Left colon (tissue), 2 donors: ENCODE data around the gene CNDP2. TPM values are rescaled to one million over a fixed set of nuclear protein-coding genes. Genes with fewer than 3 reads are reported as not detected.
"Not testable (repeated sequence)": the region's sequence is repeated elsewhere in the genome, so short reads cannot be mapped to it uniquely, and the experiment has no call there.

Source experiments
- ATAC-seq: fragments of 200-7000 bp; cut with Tn5 transposase; one replicate; pipeline ENCODE4 v1.9.1; 2020; ENCODE audit warnings: mild to moderate bottlenecking, moderate library complexity
- DNase-seq, 2 donors: peaks; one replicate each; pipeline ENCODE4 v3.0.0-alpha.2; 2020
- intact Hi-C, 2 donors: fragments of 100-400 bp; cut with DNase I in 1 of 2; cut with micrococcal nuclease in 1 of 2; formaldehyde crosslinking; loops; one replicate each; pipeline versions ENCODE4 v1.11.2 to v1.14.0; 2022; cut with DNase I, micrococcal nuclease
- total RNA-seq, 2 donors: library from RNA; stranded (reverse); fragmentation: NEBNext Ultra II Directional; extraction: Animal tissue kit (Norgen Biotek cat#: 25700); gene quantifications; one replicate each; pipeline ENCODE4 v1.2.1, GENCODE V29; 2021
- donor health status: DM: no; HTN: no; CAD: no.
- donor health status: DM: yes; HTN: yes; CAD: no.

The CNDP2 gene
- total RNA-seq, 2 donors from 2014 or later, result 195 to 222 TPM

DNA sequence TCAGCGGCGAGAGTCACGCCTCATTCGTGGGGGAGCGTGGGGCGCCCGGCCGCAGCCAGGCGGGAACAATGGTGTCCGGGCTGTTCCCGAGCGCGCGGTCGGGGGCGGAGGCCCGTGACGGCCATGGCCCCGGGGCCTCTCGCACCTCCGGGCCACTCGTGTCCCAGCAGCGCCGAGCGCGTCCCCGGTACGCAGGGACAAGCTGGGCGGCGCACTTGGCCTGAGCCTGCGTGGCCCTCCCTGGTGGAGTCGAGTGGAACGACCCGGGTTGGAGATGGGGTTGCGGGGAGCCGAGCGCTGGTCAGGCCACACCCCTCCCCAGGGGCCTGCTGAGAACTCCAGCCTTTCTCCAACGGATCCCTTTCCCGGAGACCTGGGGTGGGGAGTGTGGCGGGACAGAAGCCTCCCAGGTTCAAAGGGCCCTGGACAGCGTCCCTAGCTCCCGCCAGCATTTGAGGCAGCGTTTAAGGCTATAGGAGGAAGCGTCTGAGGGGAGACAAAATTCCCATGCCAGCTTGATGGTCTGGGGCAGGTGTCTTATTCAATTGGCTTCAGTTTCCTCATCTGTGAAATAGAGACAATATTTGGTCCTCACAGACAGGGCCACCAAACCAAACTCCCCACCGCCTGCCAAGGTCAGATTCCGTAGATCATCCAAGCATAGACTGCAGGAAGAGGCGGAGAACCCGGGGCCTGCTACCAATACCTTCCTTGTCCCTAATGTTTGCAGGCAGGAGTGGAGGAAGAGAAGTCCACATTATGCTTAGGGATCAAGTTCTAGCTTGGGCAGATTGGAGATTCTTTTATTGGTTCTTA lies 553 bp downstream of the CNDP2 start:
- DNase-seq, result peak; percentile 68 to 77
- intact Hi-C loops, result no loop called here
- ATAC-seq, result peak; percentile 55

DNA sequence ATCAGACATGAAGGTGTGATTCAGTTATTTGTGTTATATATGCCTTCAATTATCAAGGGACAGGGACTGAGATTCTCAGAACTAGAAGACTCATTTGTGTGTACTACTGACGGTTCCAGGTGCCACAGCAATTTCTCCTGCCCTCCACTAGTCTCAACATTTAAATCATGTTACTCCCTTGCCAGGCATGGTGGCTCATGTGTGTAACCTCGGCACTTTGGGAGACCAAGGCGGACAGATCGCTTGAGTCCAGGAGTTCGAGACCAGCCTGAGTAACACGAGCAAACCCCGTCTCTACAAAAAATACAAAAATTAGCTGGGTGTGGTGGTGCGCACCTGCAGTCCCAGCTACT lies 1.1 kb downstream of the CNDP2 start:
- DNase-seq, result peak in 1 of 2 donors; percentile 24
- intact Hi-C loops, result no loop called here
- no peak for ATAC-seq

DNA sequence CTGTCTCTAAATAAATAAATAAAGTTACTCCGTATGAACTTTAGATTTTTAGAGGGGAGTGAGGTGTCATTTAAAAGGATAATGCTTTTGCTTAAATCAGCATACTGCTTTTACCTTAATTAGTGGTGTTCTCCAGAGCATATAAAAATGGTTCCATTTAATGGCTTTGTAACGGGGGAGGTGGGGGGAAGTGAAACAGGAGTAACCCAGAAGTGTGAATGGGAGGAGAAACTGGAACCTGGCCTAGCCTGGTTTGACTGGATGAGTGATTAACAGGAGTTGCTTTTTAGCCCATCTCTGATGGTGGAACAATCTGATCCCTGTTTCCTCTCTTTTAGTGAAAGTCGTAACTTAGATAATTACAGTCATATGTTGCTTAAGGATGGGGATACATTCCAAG lies 1.6 kb downstream of the CNDP2 start:
- DNase-seq (peak in 1 of 2 donors; percentile 12), ATAC-seq (no peak)
- intact Hi-C loops, result no loop called here

DNA sequence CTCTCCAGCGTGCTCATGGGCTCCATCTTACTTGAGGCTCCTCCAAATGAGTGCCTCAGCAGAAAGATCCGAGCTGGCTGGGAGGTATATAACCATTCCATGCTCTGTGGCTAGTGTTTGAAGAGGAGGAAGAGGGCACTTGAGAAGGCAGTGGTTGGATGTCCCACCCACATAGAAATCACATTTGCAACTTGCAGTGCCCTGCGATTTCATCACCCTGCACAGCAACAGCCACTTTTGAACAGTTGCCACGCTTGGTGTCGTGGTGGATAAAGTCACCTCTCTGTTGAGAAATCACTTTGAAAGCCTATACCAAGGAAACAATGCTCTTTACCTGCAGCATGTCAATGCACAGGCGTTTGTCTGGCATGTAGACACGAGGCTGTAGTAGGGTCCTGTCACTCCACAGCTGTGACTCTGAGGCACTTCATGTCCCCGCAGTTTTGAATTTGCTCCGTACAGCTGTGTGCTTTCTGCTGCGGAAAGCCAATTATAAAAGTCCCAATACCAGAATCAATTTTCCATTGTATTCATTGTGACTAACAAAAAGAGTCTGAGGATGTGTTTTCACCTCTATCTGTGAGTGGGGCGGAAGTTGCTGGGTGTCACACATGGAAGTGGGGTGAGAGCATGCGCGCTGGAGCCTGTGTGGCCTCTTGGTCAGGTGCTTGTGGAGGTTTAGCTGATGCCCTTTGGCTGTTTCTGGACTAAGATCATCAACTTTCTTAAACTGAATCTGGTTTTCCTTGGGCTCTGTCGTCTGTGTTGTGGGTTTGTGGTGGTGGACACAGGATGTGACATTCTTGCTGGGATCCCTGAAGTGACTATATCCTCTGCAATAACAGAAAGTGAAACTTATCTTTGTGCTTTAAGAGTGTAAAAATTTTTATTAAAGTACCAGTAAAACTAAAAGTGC lies 2.8 kb downstream of the CNDP2 start:
- DNase-seq, result peak; percentile 61 to 67
- intact Hi-C loops, result no loop called here
- no peak for ATAC-seq

DNA sequence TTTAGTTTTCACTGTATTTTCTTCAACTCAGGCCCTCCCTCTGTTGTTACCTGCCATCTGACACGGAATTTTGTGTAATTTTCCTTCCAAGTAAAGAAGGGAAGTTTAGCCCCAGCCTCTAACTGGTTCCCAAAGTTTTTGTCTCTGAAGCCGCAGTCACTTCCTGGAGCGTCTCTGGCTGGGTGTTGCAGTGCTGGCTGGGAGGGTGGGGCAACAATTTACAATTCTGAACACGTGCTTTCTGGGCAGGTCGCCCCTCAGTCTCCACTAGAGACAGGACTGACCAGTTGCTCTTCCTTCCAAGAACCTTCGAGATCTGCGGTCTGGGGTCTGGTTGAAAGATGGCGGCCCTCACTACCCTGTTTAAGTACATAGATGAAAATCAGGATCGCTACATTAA lies 3.5 kb downstream of the CNDP2 start:
- ATAC-seq (peak; percentile 54), DNase-seq (peak; percentile 89 to 92)
- intact Hi-C loops, result no loop called here

DNA sequence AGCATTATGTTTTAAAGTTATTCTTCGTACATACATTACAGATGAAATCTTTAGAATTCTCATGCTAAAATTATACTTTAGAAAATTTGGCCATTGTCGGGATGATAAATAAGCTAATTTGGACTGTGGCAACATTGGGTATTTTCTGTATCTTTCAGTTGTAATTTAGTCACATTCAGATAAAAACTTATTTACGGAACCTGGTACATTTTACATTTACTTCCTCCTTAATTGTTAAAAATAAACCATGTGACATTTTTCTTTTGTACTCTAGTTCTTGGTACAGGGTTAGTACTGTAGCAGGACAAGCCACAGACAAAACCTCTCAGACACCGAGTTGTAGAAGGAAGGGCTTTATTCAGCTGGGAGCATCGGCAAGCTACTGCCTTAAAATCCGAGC lies 4.2 kb downstream of the CNDP2 start:
- DNase-seq, result no peak
- ATAC-seq, result no peak
- intact Hi-C loops, result no loop called here

DNA sequence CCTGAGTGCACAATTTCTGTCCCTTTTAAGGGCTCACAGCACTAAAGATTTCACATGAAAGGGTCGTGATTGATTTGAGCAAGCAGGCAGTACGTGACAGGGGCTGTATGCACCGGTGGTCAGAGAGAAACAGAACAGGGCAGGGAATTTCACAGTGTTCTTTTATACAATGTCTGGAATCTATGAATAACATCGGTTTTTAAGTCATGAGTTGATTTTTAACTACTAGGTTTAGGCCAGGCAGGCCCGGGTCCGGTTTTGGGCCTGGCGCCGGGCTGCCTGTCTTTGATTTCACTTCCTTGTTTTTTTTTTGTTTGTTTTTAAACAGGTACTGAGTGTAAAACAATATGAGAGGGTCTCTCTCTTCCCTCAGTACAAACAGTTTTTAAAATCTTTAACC lies 4.6 kb downstream of the CNDP2 start:
- intact Hi-C loops, ATAC-seq: not testable (repeated sequence)
- DNase-seq, result peak in 1 of 2 donors; percentile 15

DNA sequence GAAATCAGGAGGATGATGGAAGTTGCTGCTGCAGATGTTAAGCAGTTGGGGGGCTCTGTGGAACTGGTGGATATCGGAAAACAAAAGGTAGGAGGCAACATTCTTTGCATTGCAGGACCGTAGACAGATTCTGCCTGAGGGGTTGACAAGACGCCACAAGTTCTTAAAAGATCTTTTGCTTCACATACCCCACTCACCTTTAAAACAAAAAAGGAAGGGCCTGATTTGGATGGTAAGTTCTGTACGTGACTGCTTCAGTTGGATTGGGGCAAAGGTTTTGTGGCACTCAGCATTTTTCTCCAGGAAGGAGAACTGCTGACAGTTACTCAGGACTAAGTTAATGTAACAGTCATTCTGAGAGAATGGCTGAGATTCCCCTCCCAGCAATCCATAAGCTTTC lies 5.2 kb downstream of the CNDP2 start:
- intact Hi-C loops, result no loop called here
- no peak for ATAC-seq
- peak in 1 of 2 donors; percentile 26 for DNase-seq

DNA sequence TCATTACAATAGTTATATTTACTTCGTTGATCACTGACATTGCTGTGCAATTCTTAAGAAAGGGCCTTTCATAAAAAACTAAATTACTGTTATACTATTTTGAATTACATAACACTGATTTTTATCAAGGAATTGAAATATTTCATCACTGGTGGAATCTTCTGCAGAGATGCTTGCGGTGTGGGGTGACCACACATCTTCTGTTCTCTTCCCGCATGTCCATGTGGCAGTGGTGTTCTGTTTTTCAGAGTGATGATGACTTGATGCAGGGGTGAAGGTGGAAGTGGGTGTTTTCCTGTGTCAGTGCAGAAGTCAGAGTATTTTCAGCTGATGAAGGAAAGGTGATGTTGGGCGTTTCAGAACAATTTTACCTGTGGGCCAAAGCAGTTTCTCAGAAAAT lies 7.0 kb downstream of the CNDP2 start:
- intact Hi-C loops, result no loop called here
- DNase-seq, result peak in 1 of 2 donors; percentile 3
- no peak for ATAC-seq

DNA sequence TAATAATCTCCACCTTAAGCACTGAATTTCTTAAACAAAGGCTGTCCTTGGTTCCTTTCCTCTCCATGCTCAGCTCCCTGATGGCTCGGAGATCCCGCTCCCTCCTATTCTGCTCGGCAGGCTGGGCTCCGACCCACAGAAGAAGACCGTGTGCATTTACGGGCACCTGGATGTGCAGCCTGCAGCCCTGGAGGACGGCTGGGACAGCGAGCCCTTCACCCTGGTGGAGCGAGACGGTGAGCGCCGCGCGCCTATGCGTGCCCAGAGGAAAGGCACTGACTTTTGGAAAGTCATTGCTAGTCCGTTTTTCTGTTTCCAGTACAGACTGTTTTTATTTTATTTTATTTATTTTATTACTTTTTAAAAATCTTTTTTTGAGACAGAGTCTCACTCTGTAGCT lies 9.6 kb downstream of the CNDP2 start:
- ATAC-seq (no peak), DNase-seq (peak in 1 of 2 donors; percentile 12)
- intact Hi-C loops, result no loop called here

DNA sequence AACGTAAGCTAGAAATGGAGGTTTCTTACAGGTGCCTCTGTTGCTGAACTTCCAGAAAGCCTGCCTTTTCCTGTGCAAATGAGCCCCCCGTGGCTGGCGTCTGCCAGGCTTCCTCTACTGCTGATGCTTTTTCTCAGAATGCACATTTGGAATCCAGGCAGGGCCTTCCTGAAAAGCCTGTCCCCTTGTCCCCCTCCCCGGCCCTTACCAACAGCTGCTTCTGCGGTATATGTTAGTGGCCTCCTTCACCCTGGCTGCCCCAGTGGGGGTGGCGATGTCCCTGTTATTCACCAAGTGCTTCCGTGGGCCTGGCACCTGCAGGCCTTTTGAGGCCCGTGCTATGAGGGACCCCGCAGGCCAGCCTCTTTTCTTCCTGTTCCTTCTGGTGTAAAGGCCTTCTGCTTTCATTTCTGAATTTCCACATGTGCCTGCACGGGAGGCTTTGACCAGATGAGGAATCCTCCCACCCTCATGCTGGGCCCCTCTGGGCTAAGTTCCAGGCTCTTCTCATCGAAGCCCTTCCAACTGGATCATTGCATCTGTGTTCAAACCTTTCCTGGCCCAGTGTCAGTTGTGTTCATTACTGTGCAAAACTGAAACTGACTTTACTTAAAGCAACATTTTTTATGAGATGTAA lies 10.4 kb downstream of the CNDP2 start:
- DNase-seq, result peak in 1 of 2 donors; percentile 24
- intact Hi-C loops, result no loop called here
- peak; percentile 44 for ATAC-seq

DNA sequence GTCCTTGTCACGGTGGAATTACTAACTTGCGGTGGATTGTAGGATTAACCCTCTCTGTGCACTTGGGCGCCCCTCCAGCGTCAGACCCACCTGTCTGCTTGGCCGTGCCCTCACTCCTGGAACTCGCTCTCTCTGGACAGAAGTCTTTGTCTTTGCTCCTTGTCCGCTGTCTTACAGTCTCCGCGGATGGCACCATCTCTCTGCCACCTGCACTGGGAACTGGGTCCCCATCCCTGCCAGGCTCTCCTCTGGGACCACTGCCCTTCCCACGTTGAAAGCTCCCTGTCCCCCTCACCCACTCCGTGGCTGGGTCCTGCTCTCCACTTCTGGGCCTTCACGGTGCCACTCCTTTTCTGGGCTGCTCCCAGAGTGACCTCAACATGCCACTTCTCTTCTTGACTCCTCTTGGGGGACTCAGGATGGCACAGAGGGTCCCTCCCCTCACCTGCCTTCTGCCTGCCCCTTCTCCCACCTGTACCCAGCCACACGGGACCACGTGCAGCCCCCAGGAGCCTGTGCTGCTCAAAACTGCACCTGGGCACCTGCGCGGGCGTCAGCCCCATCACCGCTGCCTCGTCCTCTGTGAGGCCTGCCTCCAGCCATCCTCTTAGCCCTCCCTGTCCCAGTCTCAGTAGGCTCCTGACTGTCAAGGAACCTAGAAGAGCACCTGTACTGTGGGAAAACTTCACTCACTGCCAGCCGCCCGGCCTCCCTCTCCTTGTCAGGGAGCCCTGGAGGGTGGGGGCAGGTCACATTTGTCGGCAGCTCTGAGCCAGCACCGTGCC lies 11.1 kb downstream of the CNDP2 start:
- ATAC-seq (no peak), DNase-seq (peak in 1 of 2 donors; percentile 16)
- intact Hi-C loops, result no loop called here

DNA sequence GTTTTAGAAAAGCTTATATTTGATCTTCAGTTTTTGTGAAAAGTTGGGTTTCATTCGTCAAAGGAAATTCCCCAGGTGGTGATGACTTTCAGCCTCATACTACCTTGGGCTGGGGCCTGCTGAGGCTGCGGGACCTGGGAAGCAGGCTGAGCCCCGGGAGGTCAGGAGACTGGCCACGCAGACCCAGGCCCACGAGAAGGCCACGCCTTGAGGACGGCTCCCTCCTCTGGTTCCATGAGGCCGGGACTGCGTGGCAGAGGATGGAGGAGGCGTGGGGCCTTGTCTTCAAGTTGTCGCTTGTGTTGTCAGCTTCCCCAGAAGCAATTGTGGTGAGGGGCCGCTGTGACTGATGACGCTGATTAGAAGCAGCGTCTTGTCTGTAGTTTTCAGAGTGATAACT lies 11.8 kb downstream of the CNDP2 start:
- intact Hi-C loops, result no loop called here
- peak in 1 of 2 donors; percentile 20 for DNase-seq
- ATAC-seq, result no peak

DNA sequence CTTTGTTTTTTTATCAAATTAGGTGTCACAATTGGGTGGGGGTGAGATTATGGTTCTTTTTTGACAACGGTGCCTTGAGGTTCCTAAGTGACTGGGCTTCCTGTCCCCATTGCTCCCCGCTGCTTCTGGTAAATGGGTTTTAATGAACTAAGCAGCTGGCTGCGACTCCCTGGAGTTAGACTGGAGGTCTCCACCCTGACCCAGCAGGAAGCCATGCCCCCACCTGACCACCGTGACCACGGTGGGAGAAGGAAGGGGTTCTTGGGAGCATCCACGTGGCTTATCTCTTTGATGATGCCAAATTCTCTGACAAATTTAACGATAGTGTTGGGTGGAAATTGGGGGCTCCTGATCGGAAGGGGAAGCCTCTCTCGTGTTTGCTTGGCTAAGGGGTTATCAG lies 12.2 kb downstream of the CNDP2 start:
- intact Hi-C loops, result no loop called here
- DNase-seq, result no peak
- no peak for ATAC-seq

DNA sequence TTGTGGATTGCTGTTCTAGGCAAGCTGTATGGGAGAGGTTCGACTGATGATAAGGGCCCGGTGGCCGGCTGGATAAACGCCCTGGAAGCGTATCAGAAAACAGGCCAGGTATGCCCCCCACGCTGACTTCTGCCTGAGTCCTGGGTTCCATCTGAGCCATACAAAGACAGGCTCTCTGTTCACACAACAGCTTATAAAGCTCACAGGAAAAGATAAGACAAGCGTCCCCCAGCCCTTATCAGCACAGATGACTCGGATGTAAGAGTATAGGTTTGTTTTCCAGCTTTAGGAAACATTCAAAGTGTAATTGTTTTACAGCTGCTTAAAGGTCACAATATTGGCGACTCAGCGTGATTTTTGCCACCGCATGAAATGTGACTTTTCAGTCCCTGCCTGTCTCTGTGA lies 12.7 kb downstream of the CNDP2 start:
- intact Hi-C loops, result no loop called here
- DNase-seq, result peak in 1 of 2 donors; percentile 18
- peak; percentile 85 for ATAC-seq

DNA sequence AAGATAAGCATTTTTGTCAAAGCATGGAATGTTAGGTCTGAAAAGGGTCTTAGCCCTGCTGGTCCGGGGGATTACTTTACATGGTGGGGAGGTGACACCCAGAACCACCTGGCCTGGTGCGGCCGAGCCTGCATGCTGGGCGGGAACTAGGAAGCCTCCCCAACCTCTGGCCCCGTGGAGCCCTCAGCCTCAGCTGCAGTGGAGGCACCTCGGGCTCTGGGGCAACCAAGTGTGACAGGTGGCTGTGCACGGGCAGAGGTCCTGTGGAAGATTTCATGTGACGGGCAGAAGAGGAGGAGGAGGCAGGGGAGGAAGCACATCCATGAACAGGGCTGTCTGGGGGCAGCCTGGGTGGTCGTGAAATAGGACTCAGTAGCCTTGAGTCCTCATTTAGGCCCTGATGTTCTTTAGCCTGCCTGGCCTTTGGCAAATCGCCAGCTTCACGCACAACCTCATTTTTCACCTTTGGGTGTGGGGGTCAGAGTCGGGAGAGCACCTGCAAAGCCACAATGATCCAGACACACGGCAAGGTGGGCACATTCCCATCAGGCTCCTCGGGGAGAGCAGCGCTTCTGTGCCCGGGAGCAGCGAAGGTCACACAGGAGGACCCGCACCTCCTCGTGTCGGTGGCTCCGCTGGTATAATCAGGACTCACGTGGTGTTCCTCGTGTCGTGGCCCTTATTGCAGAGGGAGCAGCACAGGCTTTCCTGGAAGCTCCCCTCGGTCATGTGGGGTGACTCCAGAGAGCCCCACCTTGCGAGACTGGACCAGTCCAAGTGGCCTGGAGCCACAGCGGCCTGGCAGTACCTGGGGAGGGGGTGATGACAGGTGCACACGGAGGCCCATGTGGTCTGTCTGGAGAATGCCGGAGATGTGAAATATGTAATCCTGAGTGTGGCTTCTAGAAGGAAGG lies 13.9 kb downstream of the CNDP2 start:
- intact Hi-C loops, result no loop called here
- DNase-seq (peak in 1 of 2 donors; percentile 22), ATAC-seq (no peak)

DNA sequence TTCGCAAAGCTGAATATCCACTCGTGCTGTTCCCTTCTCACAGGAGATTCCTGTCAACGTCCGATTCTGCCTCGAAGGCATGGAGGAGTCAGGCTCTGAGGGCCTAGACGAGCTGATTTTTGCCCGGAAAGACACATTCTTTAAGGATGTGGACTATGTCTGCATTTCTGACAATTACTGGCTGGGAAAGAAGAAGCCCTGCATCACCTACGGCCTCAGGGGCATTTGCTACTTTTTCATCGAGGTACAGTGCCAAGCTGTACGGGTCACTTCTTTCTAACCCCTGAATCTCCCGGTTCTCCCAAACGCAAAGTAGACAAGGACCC lies 14.6 kb downstream of the CNDP2 start:
- ATAC-seq, result no peak
- DNase-seq, result no peak
- intact Hi-C loops, result no loop called here

DNA sequence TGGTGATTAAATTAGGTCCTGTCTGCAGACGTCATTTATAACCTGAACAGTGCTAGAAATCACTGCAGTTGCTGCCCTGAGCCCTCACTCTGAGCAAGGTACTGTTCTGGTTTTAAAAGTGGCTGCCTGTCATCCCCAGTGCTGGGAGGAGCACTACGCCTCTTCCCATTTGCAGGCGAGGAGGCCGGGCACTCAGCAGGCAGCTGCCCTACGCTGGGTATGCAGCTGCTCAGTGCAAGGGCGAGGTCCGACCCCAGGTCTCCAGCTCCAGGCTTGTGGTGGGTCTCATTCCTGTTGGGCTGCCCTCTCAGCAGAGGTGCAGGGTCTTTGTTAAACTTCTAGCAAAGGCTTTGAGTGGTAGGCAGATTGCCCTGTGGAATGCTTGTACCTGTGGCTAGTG lies 15.7 kb downstream of the CNDP2 start:
- intact Hi-C loops, result no loop called here
- ATAC-seq (no peak), DNase-seq (no peak)
